Measurements from ENCODE around the gene WDR37. TPM values are rescaled to one million over a fixed set of nuclear protein-coding genes. Genes with fewer than 3 reads are reported as not detected.

WDR37 gene
- total and polyA plus RNA-seq, 10 of the 15 experiments (the other 5 are each of a cell fraction or from before 2014, with no cell fraction given) = 1.9 to 11.1 (median 7.1) TPM

GRCh38 chr10:1056326-1057105 is at the start of gene WDR37 (continued):
- TF ChIP-seq EGR1 (IDR thresholded peaks at IDR 0.05; ENCODE audit: borderline replicate concordance in 1 of 2, low read depth in 2 of 2, low read length in 2 of 2) (no peak), IRF5 (IDR thresholded peaks at IDR 0.05; ENCODE audit: borderline replicate concordance) (no peak), E2F8 (IDR thresholded peaks at IDR 0.05; ENCODE audit: low read depth, partially characterized antibody) (peak; percentile 53), BACH1 (IDR thresholded peaks at IDR 0.05; ENCODE audit: borderline replicate concordance) (peak; percentile 57), IKZF1 (conservative IDR thresholded peaks at IDR 0.05) (peak; percentile 78), NFXL1 (IDR thresholded peaks at IDR 0.05; ENCODE audit: borderline replicate concordance) (no peak), BRCA1 (IDR thresholded peaks at IDR 0.05; ENCODE audit: low read depth, low read length) (no peak), E4F1 (IDR thresholded peaks at IDR 0.05; ENCODE audit: borderline replicate concordance, partially characterized antibody) (peak; percentile 58), PBX3 (IDR thresholded peaks at IDR 0.05; ENCODE audit: insufficient replicate concordance, low read depth, low read length) (no peak), HDAC6 (IDR thresholded peaks at IDR 0.05; ENCODE audit: unreplicated experiment) (no peak), DPF2 (IDR thresholded peaks at IDR 0.05) (peak; percentile 79), NR2F1 (conservative IDR thresholded peaks at IDR 0.05) (peak; percentile 90), SKIL (IDR thresholded peaks at IDR 0.05; ENCODE audit: low read depth, poor library complexity, severe bottlenecking) (no peak), CEBPB (IDR thresholded peaks at IDR 0.05; ENCODE audit: borderline replicate concordance in 1 of 2, low read depth in 2 of 2, low read length in 2 of 2) (no peak), NR2C2 (IDR thresholded peaks at IDR 0.05; ENCODE audit: borderline replicate concordance, control insufficient read depth, insufficient read length, low read depth) (no peak), RCOR1 (conservative IDR thresholded peaks at IDR 0.05; ENCODE audit: low read depth, low read length) (no peak), KLF5 (IDR thresholded peaks at IDR 0.05; ENCODE audit: partially characterized antibody) (no peak), PAX8 (IDR thresholded peaks at IDR 0.05) (no peak)

Data from GM12878 (cell line).